Psoas muscle (tissue), 8 donors: Measurements from ENCODE around the gene DCBLD2. TPM values are rescaled to one million over a fixed set of nuclear protein-coding genes. Genes with fewer than 3 reads are reported as not detected.

Source experiments
- ATAC-seq, 4 donors: fragments of 200-7000 bp; cut with Tn5 transposase; one replicate each; pipeline ENCODE4 v1.9.1; 2020; ENCODE audit warnings: moderate library complexity in 3 of 4, mild to moderate bottlenecking in 2 of 4
- DNase-seq, 2 donors: peaks; one replicate each; pipeline ENCODE4 v3.0.0-alpha.2; 2020
- H3K27ac ChIP-seq: fragments of 200-600 bp; one replicate; pipeline ENCODE4 v1.8.0; 2022
- H3K27me3 ChIP-seq, 3 donors: fragments of 200-600 bp in 1 of 3; one replicate each; pipeline versions ENCODE4 v1.6.1 to v1.8.0; 2013 to 2022; ENCODE audit warnings: low read length in 2 of 3, mild to moderate bottlenecking in 2 of 3, moderate library complexity in 1 of 3; ENCODE audit not compliant: insufficient read depth in 3 of 3
- H3K36me3 ChIP-seq, 2 donors: fragments of 200-600 bp in 1 of 2; one replicate each; pipeline versions ENCODE4 v1.6.1 to v1.8.0; 2013 to 2022; ENCODE audit warnings: low read depth in 1 of 2, mild to moderate bottlenecking in 1 of 2, moderate library complexity in 1 of 2; ENCODE audit not compliant: insufficient read depth in 1 of 2
- H3K4me1 ChIP-seq: fragments of 200-600 bp; one replicate; pipeline ENCODE4 v1.8.0; 2022
- H3K4me3 ChIP-seq: fragments of 200-600 bp; one replicate; pipeline ENCODE4 v1.8.0; 2022; ENCODE audit warnings: mild to moderate bottlenecking
- H3K9me3 ChIP-seq: fragments of 200-600 bp; one replicate; pipeline ENCODE4 v1.8.0; 2022
- CTCF ChIP-seq: fragments of 200-600 bp; IDR thresholded peaks from one replicate; pipeline ENCODE4 v1.8.0; 2022; ENCODE audit warnings: antibody characterized with exemption
- WGBS, 3 donors: extraction: QIAGEN DNeasy Blood & Tissue Kit; methylation state at CpG; one replicate each; pipeline versions ENCODE4 v1.1.6 to v1.1.7; 2013; 5-methylcytosine and 5-hydroxymethylcytosine counted together
- intact Hi-C, 2 donors: fragments of 100-400 bp; cut with DNase I; formaldehyde crosslinking; loops; one replicate each; pipeline versions ENCODE4 v1.11.0 to v1.14.2; 2022
- polyA plus RNA-seq, 3 donors: library from polyadenylated mRNA; stranded (reverse); fragments of 200-250 nt; gene quantifications; one replicate each; pipeline ENCODE4 v1.2.3, GENCODE V29; 2013
- total RNA-seq, 4 donors: library from RNA; stranded (reverse); fragmentation: NEBNext Ultra II Directional in 2 of 4; extraction: Animal tissue kit (Norgen Biotek cat#: 25700) in 2 of 4; gene quantifications; one replicate each; pipeline versions ENCODE4 v1.2.1 to v1.2.4, GENCODE V29; 2021 to 2023
- donor health status: healthy with polysubstance abuse.
- donor health status: DM: no; HTN: no; CAD: no; lungs with moderate emphysema.
- donor health status: Bipolar disorder and iron deficiency.
- donor health status: healthy.
- donor health status: DM: yes; HTN: yes; CAD: no.
- donor health status: DM: no; HTN: no; CAD: no.
- donor health status: DM: no; HTN: no; CAD: no.
- donor health status: DM: yes; HTN: yes; CAD: no.

The DCBLD2 gene
- total and polyA plus RNA-seq, 7 donors, result 2.9 to 13.9 (median 5.3) TPM

GRCh38 chr3:98805571-98805970, 95.9 kb downstream of the DCBLD2 start:
- no peak for ATAC-seq
- Histone ChIP-seq H3K4me1 (no peaks in the 10 kb centered on the region), H3K36me3 (peaks cover 7 to 57% of the 10 kb centered on the region in 2 donors), H3K27ac (no peak overlapping the region), H3K9me3 (no peaks in the 10 kb centered on the region), H3K4me3 (no peak overlapping the region), H3K27me3 (no peaks in the 10 kb centered on the region)
- intact Hi-C loops, result no loop called here
- DNase-seq, result no peak
- TF ChIP-seq CTCF, result no peak
- 92 to 93% (median 93%) methylated on average over 6 of the region's 6 CpGs for WGBS, 3 donors

GRCh38 chr3:98801043-98801747, 100.3 kb downstream of the DCBLD2 start:
- Histone ChIP-seq H3K4me1 (no peaks in the 10 kb centered on the region), H3K4me3 (no peak overlapping the region), H3K36me3 (peaks cover 4 to 37% of the 10 kb centered on the region in 2 donors), H3K27me3 (no peaks in the 10 kb centered on the region), H3K27ac (no peak overlapping the region), H3K9me3 (no peaks in the 10 kb centered on the region)
- DNase-seq (no peak), ATAC-seq (no peak)
- intact Hi-C loops, result no loop called here
- TF ChIP-seq CTCF, result no peak
- WGBS, 3 donors, result 91 to 93% (median 93%) methylated on average over 7 of the region's 7 CpGs

- TF ChIP-seq CTCF, result no peak
- 74 to 97% (median 80%) methylated on average over 3 of the region's 3 CpGs for WGBS, 3 donors
- DNase-seq (no peak), ATAC-seq (no peak)
- Histone ChIP-seq H3K4me1 (no peaks in the 10 kb centered on the region), H3K4me3 (no peak overlapping the region), H3K36me3 (peaks cover 4 to 33% of the 10 kb centered on the region in 2 donors), H3K9me3 (no peaks in the 10 kb centered on the region), H3K27me3 (no peaks in the 10 kb centered on the region), H3K27ac (no peak overlapping the region)
- intact Hi-C loops, result no loop called here
Measured at GRCh38 chr3:98800401-98800800, 101.1 kb downstream of the DCBLD2 start.

GRCh38 chr3:98799479-98799878, 102.0 kb downstream of the DCBLD2 start:
- H3K4me3 ChIP-seq, result no peak overlapping the region
- intact Hi-C loops, result loop anchor here (5.0 kb wide), 2 partner anchors 67 to 197 kb away; no protein-coding TSS in a partner anchor
- H3K27me3 ChIP-seq, result no peaks in the 10 kb centered on the region
- DNase-seq, result no peak
- H3K9me3 ChIP-seq, result no peaks in the 10 kb centered on the region
- H3K36me3 ChIP-seq, result peaks cover 4 to 28% of the 10 kb centered on the region in 2 donors
- H3K4me1 ChIP-seq, result no peaks in the 10 kb centered on the region
- no peak overlapping the region for H3K27ac ChIP-seq
- 86 to 94% (median 91%) methylated on average over 3 of the region's 3 CpGs for WGBS, 3 donors
- no peak for TF ChIP-seq CTCF
- peak in 1 of 4 donors; percentile 13 for ATAC-seq
